ENCODE data around the gene SPIB.

The SPIB gene

DNA sequence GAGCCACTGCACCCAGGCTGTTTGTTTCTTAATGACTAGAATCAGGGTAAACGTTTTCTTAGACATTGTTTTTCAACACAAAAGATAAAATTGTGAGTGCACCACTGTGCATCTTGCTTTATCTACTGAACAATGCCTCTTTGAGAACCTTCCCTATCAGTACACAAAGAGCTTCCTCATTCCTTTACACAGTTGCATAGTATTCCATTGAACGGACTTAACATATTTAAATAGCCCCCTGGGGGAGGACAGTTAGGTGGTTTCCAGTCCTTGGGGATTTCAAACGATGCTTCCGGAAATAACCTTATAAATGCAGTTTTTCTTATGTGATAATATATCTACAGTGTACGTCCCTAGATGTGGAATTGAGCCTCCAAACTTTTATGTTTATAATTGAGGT is 26.0 kb upstream of the SPIB start:
- DNase-seq: no peak

GRCh38 chr19:50393589-50393988 is 25.1 kb upstream of the SPIB start:
- no peak for DNase-seq

DNA sequence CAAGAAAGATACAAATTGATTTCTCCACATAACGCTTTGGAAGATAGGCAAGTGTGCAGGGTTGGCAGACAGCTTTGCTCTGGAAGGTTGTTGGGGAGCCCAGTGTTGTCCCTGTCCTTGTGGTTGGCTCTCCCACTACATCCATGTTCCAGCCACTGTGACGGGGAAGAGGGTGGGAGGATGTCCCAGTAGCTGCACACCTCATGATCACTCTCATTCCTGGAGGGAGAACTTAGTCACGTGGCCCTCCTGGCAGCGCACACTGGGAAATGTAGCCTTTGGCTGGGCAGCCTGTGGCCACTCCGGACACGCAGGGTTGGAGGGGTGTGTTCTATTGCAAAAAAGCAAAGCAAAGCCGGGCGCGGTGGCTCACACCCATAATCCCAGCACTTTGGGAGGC is 24.7 kb upstream of the SPIB start:
- no peak for DNase-seq

- DNase-seq: no peak
These were observed 19.9 kb upstream of the SPIB start for GRCh38 chr19:50398675-50399367.

- no peak for DNase-seq
These were observed 19.4 kb upstream of the SPIB start for GRCh38 chr19:50399368-50399745.

- DNase-seq: no peak
These were observed 16.9 kb upstream of the SPIB start for GRCh38 chr19:50401605-50402450.

DNA sequence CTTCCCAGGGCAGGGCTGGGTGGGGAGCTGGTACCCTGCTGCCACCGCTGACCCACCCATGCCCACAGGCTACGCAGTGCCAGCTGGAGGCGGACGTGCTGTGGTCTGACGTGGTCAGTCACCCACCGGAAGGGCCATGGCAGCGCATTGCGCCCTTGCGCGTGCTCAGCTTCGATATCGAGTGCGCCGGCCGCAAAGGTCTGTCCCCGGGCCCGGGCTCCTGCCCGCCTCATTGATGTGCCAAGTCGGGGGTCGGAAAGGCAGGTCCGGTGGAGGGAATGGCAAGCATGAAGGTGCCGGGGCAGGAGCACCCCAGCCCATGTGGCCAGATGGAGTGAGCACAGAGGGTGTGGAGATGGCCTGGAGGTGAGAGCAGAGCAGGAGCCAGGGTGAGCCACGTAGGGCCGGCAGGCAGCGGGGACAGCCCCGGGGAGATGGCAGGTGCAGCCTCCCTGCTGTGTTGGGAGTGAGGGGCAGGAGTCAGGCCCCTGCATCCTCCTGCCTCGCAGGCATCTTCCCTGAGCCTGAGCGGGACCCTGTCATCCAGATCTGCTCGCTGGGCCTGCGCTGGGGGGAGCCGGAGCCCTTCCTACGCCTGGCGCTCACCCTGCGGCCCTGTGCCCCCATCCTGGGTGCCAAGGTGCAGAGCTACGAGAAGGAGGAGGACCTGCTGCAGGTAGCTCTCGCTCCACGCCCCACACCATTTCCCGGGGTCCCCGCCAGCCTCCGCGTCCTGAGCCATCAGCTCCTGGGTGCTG is 16.0 kb upstream of the SPIB start:
- DNase-seq: no peak

- no peak for DNase-seq
These were observed 12.4 kb upstream of the SPIB start for GRCh38 chr19:50406156-50406820.

- DNase-seq: no peak
These were observed 11.9 kb upstream of the SPIB start for GRCh38 chr19:50406829-50407228.

DNA sequence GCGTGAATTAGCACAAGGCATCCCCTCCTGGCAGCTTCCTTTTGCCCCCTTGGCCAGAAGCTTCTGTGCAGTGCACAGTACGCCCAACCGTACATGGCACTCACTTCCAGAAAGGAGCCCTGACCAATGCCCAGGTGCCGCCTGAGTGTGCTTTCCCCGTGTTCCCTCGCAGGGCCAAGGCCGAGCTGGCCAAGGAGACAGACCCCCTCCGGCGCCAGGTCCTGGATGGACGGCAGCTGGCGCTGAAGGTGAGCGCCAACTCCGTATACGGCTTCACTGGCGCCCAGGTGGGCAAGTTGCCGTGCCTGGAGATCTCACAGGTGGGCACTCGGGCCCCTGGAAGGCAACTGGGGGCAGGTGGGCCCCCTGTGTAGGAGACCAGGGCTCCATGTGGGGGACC is 9.4 kb upstream of the SPIB start:
- DNase-seq: no peak

DNA sequence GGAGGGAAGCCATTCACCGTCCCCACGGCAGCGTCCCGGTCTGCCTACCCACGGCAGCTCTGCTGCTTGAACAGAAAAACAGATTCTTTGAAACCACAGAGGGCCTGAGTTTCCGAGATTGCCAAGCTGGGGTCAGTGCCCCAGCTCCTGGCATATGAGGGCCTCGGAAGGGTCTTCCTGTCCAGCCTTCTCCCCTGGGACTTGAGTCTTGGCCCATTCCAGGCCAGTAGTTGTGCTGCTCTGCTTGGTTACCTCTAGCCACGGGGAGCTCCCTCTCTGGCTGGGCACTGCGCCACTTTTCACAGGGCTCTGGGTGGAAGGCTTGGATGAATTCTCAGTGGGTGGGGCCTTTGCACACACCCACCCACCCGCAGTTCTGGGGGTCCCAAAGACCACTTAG is 8.6 kb upstream of the SPIB start:
- no peak for DNase-seq

GRCh38 chr19:50412419-50412818 is 6.3 kb upstream of the SPIB start:
- no peak for DNase-seq

DNA sequence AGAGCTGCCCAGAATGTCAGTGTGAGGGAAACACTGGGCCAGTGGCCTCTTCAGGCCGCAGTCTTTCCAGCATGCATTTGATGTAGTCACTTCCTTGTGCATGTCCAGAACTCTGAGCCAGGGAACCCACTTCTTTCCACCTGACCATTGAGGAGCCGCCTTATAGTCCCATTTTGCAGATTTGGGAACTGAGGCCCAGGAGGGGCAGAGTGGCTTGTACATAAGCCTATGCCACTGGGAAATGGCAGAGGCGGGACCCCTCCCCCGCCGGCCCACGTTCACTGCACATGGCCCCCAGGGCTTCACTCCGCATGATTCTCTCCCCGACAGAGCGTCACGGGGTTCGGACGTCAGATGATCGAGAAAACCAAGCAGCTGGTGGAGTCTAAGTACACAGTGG is 5.6 kb upstream of the SPIB start:
- DNase-seq: no peak

- no peak for DNase-seq
These were observed 5.2 kb upstream of the SPIB start for GRCh38 chr19:50413531-50413930.

DNA sequence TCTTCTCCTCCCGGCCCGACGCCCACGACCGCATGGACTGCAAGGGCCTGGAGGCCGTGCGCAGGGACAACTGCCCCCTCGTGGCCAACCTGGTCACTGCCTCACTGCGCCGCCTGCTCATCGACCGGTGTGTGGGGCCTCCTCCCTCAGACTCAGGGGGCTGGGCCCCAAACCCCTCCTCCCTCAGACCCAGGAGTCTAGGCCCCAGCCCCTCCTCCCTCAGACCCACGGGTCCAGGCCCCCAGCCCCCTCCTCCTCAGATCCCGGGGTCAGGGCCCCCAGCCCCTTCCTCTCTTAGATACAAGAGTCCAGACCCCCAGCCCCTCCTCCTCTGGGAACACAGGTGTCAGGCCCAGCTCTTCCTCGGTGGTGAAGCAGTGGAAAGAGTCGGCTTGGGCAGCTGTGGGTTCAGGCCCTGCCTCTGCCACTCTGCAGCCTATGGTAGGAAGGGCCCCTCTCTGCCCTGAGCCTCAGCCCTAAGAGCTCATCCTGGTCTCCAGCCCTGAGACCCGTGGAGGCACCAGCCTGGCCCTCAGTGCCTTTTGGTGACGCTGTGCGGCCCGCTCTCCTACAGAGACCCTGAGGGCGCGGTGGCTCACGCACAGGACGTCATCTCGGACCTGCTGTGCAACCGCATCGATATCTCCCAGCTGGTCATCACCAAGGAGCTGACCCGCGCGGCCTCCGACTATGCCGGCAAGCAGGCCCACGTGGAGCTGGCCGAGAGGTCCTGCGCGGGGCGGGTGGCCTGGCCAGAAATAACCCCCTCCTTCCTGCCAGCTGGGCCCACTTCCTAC is 3.7 kb upstream of the SPIB start:
- no peak for DNase-seq

- no peak for DNase-seq
These were observed 3.1 kb upstream of the SPIB start for GRCh38 chr19:50415661-50416033.

DNA sequence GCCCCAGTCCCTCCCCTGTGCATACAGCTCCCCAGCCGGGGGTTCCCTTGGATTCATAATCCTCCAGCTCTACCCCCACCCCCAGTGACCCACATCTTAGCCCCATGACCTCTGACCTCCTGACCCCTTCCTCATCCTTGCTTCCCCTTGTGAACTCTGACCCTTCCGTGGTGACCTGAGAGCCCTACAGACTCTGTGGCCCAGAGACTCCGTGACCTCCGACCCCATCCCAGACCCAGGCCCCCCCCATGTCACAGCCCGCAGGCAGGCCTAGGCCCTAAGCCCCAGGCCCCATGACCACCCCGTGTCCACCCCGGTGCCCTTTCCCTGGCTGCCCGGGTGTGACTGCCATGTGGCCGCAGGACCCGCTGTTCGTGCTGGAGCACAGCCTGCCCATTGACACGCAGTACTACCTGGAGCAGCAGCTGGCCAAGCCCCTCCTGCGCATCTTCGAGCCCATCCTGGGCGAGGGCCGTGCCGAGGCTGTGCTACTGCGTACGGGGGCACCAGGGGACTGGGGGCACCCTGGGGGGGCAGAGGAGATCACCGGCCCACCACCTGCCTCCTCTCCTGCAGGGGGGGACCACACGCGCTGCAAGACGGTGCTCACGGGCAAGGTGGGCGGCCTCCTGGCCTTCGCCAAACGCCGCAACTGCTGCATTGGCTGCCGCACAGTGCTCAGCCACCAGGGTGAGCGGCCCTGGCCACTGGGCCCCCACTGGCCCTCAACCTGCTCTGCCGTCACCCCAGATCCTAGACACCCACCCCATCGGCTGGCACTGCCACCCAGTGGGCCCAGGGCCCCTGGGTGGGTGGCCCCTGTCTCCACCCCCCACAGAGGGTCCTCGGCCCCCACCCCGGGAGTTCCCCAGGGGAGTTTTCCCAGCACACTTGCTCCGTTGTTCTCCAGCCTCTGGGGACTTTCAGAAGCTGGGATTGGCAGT is 2.4 kb upstream of the SPIB start:
- no peak for DNase-seq

GRCh38 chr19:50417111-50418081 is 1.3 kb upstream of the SPIB start:
- no peak for DNase-seq

DNA sequence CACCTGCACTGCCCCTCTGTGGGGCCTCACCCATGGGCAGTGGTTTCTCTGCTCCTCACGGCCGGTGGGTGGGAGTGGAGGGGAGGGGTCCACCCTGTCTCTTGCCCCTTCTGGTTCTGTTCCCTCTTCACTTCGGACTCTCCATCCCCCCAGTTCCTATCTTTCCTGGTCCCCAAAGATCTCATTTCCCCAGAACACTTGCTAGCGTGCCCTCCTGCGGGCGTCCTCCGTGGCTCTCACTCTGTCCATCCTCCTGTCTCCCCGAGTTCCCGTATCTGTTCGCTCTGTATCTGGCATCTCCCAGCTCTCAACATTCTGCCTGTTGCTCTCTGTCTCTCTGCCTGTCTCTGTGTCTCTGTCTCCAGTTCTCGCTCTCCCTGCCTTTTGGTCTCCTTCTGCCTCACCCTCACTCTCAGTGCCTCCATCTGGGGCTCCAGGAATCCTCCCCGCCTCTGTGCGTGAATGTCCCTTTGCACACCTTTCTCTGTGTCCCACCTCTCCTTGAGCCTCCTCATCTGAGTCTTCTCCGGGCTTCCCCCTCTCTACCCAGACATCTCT is 363 bp downstream of the SPIB start:
- no peak for DNase-seq

GRCh38 chr19:50419580-50420035 is 870 bp downstream of the SPIB start:
- no peak for DNase-seq

All from EL (cell line).